OCI-LY7 (cell line): ENCODE measurements around the gene TRMO. TPM values are rescaled to one million over a fixed set of nuclear protein-coding genes. Genes with fewer than 3 reads are reported as not detected.

Experiments
- BruUV-seq: library from RNA; stranded (reverse); fragments of 400-500 nt; replicated peaks from 2 replicates; lab custom pipeline; 2021; lab: Mats Ljungman, UMichigan
- CTCF ChIA-PET: fragments of 300-600 bp; sonication (Branson Sonifier 250); formaldehyde crosslinking; loops from one replicate; lab custom pipeline; 2022; ENCODE audit warnings: antibody characterized with exemption; ENCODE audit not compliant: unreplicated experiment; lab: Charles Lee
- POLR2A ChIA-PET: fragments of 300-600 bp; sonication (Branson Sonifier 250); formaldehyde crosslinking; loops from one replicate; lab custom pipeline; 2022; ENCODE audit warnings: antibody characterized with exemption; lab: Charles Lee
- DNase-seq: peaks from one replicate; pipeline ENCODE4 v3.0.0-alpha.2; 2015; ENCODE audit warnings: low spot score
- H2AFZ ChIP-seq: fragments of 200-600 bp; sonication (generic), shearing (Covaris generic); 2 replicates; pipeline ENCODE4 v1.6.1; 2014; ENCODE audit warnings: mild to moderate bottlenecking, antibody characterized with exemption, low read length, moderate library complexity
- H3K27ac ChIP-seq: fragments of 200-600 bp; sonication (generic); 2 replicates; pipeline ENCODE4 v1.5.1; 2014; ENCODE audit warnings: mixed run types, low read depth, mild to moderate bottlenecking, moderate library complexity, low read length, inconsistent platforms; ENCODE audit not compliant: poor library complexity, severe bottlenecking
- H3K36me3 ChIP-seq: fragments of 200-600 bp; sonication (generic); 2 replicates; pipeline ENCODE4 v1.6.1; 2014; ENCODE audit warnings: mild to moderate bottlenecking, antibody characterized with exemption, low read length, moderate library complexity, mixed read lengths; ENCODE audit not compliant: insufficient read depth
- H3K4me1 ChIP-seq: fragments of 200-600 bp; sonication (generic); 2 replicates; pipeline ENCODE4 v1.5.1; 2014; ENCODE audit warnings: mild to moderate bottlenecking, low read length; ENCODE audit not compliant: insufficient read depth, poor library complexity, severe bottlenecking
- H3K4me2 ChIP-seq: fragments of 200-600 bp; sonication (generic); 2 replicates; pipeline ENCODE4 v1.6.1; 2014; ENCODE audit warnings: mild to moderate bottlenecking, low read length
- H3K4me3 ChIP-seq: fragments of 200-600 bp; sonication (generic); 2 replicates; pipeline ENCODE4 v1.5.1; 2014; ENCODE audit warnings: mild to moderate bottlenecking, low read depth, low read length; ENCODE audit not compliant: poor library complexity, severe bottlenecking
- H3K79me2 ChIP-seq: fragments of 200-600 bp; sonication (generic); 2 replicates; pipeline ENCODE4 v1.6.1; 2016; ENCODE audit warnings: low read depth, mild to moderate bottlenecking, low read length, moderate library complexity, mixed read lengths; ENCODE audit not compliant: insufficient read depth
- H3K9me2 ChIP-seq: fragments of 200-600 bp; sonication (generic); 2 replicates; pipeline ENCODE4 v1.6.1; 2016; ENCODE audit warnings: mild to moderate bottlenecking, low read length, mixed read lengths; ENCODE audit not compliant: insufficient read depth
- H3K9me3 ChIP-seq: fragments of 200-600 bp; sonication (generic); 2 replicates; pipeline ENCODE4 v1.6.1; 2014; ENCODE audit warnings: mild to moderate bottlenecking, mixed run types, low read length, mixed read lengths
- H4K20me1 ChIP-seq: fragments of 200-600 bp; sonication (generic); 2 replicates; pipeline ENCODE4 v1.6.1; 2014; ENCODE audit warnings: mild to moderate bottlenecking, antibody characterized with exemption, low read length, moderate library complexity, mixed read lengths; ENCODE audit not compliant: insufficient read depth
- CTCF ChIP-seq: fragments of 200-600 bp; sonication (generic); conservative IDR thresholded peaks from 2 replicates; pipeline ENCODE4 v1.5.1; 2014; ENCODE audit warnings: mild to moderate bottlenecking, antibody characterized with exemption, low read length, moderate library complexity, mixed read lengths
- EZH2phosphoT487 ChIP-seq: fragments of 200-600 bp; sonication (generic); IDR thresholded peaks from 2 replicates; pipeline ENCODE4 v1.6.1; 2018; ENCODE audit warnings: low read depth, borderline replicate concordance, mild to moderate bottlenecking, mixed run types, antibody characterized with exemption, low read length, moderate library complexity, mixed read lengths
- intact Hi-C: fragments of 100-400 bp; cut with micrococcal nuclease; formaldehyde crosslinking; loops from one replicate; pipeline ENCODE4 v1.10.0; 2022; ENCODE audit not compliant: unreplicated experiment
- total RNA-seq, 2 experiments: library from RNA; depleted of rRNA in 1 of 2; stranded (reverse); fragments of >200 nt in 1 of 2; shearing (Covaris generic) in 1 of 2; gene quantifications; 2 replicates each; pipeline ENCODE4 v1.2.3, GENCODE V29; 2014 to 2022

TRMO gene
- total RNA-seq, 2 experiments from 2014 or later = 10.9 to 17.6 TPM

- H3K4me1 ChIP-seq = peaks cover 37% of the 10 kb centered on the region
- H3K36me3 ChIP-seq = no peaks in the 10 kb centered on the region
- H3K9me2 ChIP-seq = no peaks in the 10 kb centered on the region
- no peak for DNase-seq
- intact Hi-C loops = no loop called here
- POLR2A ChIA-PET = interaction anchor here (1.0 kb wide), 1 partner anchor 38 kb away, joined by 3 read pairs; no protein-coding TSS in a partner anchor
- TF ChIP-seq EZH2phosphoT487 (no peak), CTCF (no peak)
- H3K4me2 ChIP-seq = no peak overlapping the region
- H3K4me3 ChIP-seq = no peak overlapping the region
- BruUV-seq = no TSS peak
- H4K20me1 ChIP-seq = no peaks in the 10 kb centered on the region
- CTCF ChIA-PET = no interaction called here
- H3K27ac ChIP-seq = no peak overlapping the region
- no peaks in the 10 kb centered on the region for H3K79me2 ChIP-seq
- H3K9me3 ChIP-seq = no peaks in the 10 kb centered on the region
- no peak overlapping the region for H2AFZ ChIP-seq
Measured at GRCh38 chr9:97969014-97969413, 46.7 kb upstream of the TRMO start.

- no peak overlapping the region for H3K4me3 ChIP-seq
- intact Hi-C loops = no loop called here
- BruUV-seq = no TSS peak
- DNase-seq = peak; percentile 49
- peak overlapping the region; percentile 27; the same call in 1 of the 2 replicates for H3K4me2 ChIP-seq
- no peaks in the 10 kb centered on the region for H3K79me2 ChIP-seq
- H4K20me1 ChIP-seq = no peaks in the 10 kb centered on the region
- H3K4me1 ChIP-seq = peaks cover 33% of the 10 kb centered on the region
- no peak overlapping the region for H3K27ac ChIP-seq
- TF ChIP-seq CTCF = no peak
- TF ChIP-seq EZH2phosphoT487 = no peak
- ChIA-PET CTCF (interaction anchor here (1.3 kb wide), 1 partner anchor 43 kb away, joined by 3 read pairs; no protein-coding TSS in a partner anchor), POLR2A (interaction anchor here (0.6 to 2.3 kb wide), 5 partner anchors 14 to 105 kb away, joined by 3 to 10 read pairs (median 3); partner anchors contain the start of genes HEMGN and NANS)
- no peak overlapping the region for H2AFZ ChIP-seq
- H3K36me3 ChIP-seq = no peaks in the 10 kb centered on the region
- H3K9me3 ChIP-seq = no peaks in the 10 kb centered on the region
- H3K9me2 ChIP-seq = no peaks in the 10 kb centered on the region
Measured at GRCh38 chr9:97966493-97966892, 44.2 kb upstream of the TRMO start.

GRCh38 chr9:97964901-97965300, 42.6 kb upstream of the TRMO start:
- CTCF ChIA-PET = no interaction called here
- Histone ChIP-seq H3K9me3 (no peaks in the 10 kb centered on the region), H3K4me3 (no peak overlapping the region), H4K20me1 (no peaks in the 10 kb centered on the region), H3K9me2 (no peaks in the 10 kb centered on the region), H3K27ac (no peak overlapping the region), H3K79me2 (no peaks in the 10 kb centered on the region), H3K4me1 (peaks cover 23% of the 10 kb centered on the region), H2AFZ (no peak overlapping the region), H3K36me3 (no peaks in the 10 kb centered on the region), H3K4me2 (no peak overlapping the region)
- TF ChIP-seq CTCF (no peak), EZH2phosphoT487 (no peak)
- POLR2A ChIA-PET = interaction anchor here (0.6 to 0.7 kb wide), 3 partner anchors 16 to 1090 kb away, joined by 3 to 6 read pairs (median 4); no protein-coding TSS in a partner anchor
- DNase-seq = no peak
- BruUV-seq = no TSS peak
- intact Hi-C loops = no loop called here
